GM19397 (cell line): ENCODE measurements around the gene SH3GL1.

Experiments
- ATAC-seq: cut with Tn5 transposase; IDR thresholded peaks from one replicate; pipeline ENCODE4 v1.9.1; 2021; ENCODE audit warnings: mild to moderate bottlenecking, moderate library complexity; ENCODE audit not compliant: unreplicated experiment

SH3GL1 gene

DNA sequence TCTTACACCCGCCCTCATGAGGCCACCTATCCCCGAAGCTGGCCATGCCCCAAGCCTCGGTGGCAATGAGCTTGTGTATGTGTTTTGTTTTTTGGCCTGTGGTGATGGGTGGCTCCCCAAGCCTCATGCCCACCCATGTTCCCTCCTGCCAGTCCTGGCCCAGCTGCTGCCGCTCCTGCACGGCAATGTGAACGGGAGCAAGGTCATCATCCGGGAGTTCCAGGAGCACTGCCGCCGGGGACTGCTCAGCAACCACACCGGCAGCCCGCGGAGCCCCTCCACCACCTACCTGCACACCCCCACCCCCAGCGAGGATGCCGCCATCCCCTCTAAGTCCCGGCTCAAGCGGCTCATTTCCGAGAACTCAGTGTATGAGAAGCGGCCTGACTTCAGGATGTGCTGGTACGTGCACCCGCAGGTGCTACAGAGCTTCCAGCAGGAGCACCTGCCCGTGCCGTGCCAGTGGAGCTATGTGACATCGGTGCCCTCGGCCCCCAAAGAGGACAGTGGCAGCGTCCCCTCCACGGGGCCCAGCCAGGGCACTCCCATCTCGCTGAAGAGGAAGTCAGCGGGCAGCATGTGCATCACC lies 32.7 kb upstream of the SH3GL1 start:
- no peak for ATAC-seq

DNA sequence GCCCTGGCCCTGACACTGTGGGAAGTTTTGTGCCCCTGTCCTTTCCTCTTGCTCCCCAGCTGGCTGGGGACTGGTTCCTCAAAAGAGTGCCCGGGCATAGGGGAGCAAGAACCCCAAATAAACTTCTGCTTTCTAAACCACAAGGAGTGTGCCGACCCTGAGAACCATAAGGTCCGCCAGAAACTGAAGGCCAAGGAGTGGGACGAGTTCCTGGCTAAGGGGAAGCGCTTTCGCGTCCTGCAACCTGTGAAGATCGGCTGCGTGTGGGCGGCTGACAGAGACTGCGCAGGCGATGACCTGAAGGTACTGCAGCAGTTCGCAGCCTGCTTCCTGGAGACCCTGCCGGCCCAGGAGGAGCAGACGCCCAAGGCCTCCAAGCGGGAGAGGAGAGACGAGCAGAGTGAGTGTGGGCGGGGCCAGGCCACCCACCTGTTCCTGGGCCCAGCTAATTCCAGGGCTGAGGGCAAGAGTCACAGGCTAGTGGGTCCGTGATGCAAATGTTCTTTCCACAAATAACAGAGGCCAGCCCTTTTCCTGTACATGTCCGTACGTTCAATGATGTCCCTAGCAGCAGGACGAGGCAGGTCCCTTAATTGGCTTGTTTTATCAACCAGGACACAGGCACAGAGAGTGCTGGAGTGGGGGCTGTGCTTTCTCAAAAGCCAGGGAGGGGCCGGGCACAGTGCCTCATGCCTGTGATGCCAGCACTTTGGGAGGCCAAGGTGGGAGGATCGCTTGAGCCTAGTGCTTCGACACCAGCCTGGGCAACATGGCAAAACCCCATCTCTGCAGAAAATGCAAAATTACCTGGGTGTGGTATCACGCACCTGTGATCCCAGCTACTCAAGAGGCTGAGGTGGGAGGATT lies 31.7 kb upstream of the SH3GL1 start:
- ATAC-seq, result no peak

DNA sequence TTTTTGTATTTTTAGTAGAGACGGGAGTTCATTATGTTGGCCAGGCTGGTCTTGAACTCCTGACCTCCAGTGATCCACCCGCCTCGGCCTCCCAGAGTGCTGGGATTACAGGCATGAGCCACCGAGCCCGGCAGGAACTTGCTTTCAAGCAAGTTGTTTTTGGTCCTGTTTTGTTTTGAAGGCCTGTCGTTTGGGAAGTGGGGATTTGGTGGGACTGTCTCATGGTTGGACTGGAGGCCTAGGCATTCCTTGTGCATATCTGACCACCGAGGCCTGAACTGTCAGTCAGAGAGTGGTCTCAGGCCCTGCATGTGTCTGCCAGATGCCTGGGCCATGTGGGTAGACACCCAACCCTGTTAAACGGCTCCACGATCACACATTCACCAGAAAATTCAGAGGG lies 30.9 kb upstream of the SH3GL1 start:
- ATAC-seq, result no peak

- no peak for ATAC-seq
Measured at GRCh38 chr19:4430760-4431159, 30.4 kb upstream of the SH3GL1 start.

DNA sequence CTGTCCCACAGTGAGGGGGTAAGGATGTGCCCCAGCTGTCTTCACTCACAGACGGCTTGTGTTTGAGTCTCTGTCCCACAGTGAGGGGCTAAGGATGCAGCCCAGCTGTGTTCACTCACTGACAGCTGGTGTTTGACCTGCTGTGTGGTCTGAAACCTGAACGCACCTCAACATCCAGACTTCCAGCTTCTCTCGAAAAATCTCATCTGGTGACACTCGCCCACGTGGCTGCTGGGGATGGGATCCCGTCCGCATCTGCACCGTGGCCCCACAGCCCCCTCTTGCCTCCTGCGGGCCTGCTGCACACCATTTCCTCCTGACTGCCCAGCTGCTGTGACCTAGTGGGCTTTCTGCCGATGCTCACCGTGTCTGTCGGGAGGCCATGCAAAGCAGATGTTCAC lies 29.4 kb upstream of the SH3GL1 start:
- no peak for ATAC-seq

GRCh38 chr19:4429256-4429655 lies 28.9 kb upstream of the SH3GL1 start:
- ATAC-seq, result no peak

DNA sequence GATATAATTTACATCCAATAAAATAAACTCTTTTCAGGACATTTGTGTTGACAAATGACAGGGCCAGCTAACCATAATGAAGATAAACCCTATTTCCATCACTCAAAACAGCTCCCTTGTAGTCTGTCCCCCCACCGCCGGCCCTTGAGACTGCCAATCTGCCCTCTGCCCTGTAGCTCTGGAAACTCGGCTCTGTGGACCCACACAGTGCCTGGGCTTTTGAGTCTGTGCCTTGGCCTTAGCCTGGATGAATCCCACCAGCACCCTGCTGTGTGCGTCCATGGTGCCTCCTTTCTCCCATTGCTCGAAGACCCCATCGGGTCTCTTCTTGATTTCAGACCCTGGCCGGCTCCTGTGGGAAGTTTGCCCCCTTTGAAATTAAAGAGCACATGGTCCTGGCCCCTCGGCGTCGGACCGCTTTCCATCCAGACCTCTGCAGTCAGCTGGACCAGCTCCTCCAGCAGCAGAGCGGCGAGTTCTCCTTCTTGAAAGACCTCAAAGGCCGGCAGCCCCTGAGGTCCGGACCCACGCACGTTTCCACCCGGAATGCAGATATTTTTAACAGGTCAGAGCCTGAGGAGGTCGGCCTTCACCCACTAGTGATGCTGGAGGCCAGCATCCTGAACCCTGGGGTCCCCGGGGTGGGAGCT lies 28.1 kb upstream of the SH3GL1 start:
- ATAC-seq, result no peak

DNA sequence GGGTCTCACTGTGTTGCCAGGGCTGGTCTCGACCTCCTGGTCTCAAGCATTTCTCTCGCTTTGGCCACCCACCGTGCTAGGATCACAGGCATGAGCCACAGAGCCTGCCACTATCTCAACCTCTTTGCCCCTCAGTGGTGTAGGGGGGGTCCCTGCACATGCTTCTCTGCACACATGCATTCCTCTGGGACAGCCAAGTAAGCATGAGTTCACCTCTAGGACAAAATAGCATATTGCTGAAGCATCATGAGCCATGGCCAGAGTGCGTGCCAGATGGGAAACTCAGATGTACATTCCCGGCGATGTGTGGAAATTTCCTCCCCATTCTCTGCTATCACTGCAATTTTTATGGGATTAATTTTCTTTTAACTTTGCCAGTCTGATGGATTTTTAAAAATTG lies 25.2 kb upstream of the SH3GL1 start:
- ATAC-seq, result no peak

- no peak for ATAC-seq
Measured at GRCh38 chr19:4423416-4424126, 23.2 kb upstream of the SH3GL1 start.

DNA sequence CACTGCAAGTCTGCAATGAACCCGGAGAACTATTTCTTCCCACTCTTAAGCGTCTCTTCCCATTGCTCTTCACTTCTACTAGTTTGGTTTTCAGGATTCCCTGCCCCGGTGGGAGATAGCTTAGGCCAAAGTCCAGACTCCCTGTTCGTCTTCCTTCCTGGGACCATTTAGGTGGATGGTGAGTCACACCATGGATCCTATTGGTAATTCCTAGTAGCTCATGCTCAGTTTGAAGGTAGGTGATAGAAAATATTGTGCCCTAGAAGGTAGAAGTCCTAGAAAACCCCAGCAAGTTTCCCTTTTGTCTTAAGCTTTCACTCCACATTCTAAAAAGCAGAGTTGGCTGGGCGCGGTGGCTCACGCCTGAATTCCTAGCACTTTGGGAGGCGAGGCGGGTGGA lies 15.9 kb upstream of the SH3GL1 start:
- ATAC-seq, result no peak

- ATAC-seq, result no peak
Measured at GRCh38 chr19:4415352-4415751, 15.0 kb upstream of the SH3GL1 start.

GRCh38 chr19:4414800-4415321 lies 14.5 kb upstream of the SH3GL1 start:
- ATAC-seq, result no peak

- no peak for ATAC-seq
Measured at GRCh38 chr19:4414144-4414799, 13.9 kb upstream of the SH3GL1 start.

GRCh38 chr19:4413588-4413987 lies 13.2 kb upstream of the SH3GL1 start:
- ATAC-seq, result no peak

GRCh38 chr19:4409123-4409933 lies 9.0 kb upstream of the SH3GL1 start:
- no peak for ATAC-seq

- ATAC-seq, result no peak
Measured at GRCh38 chr19:4406626-4407025, 6.3 kb upstream of the SH3GL1 start.

DNA sequence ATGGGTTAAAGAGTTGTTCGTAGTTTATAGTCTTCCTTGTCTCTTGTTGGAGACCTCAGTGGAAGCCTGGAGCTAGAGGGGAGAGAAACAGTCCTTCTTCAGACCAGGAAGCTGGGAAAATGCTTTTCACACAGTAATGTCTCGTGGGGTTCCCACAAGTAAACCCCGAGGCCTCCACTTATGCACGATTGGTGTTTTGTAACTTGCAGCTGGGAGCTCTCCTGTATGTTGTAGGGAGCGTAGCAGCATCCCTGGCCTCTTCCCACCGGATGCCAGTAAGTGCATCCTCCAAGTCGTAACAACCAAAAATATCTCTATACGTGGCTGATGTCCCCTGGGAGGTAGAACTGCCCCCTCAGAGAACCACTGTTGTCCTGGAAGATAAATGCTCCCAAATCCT lies 5.6 kb upstream of the SH3GL1 start:
- ATAC-seq, result no peak

- ATAC-seq, result no peak
Measured at GRCh38 chr19:4403005-4403761, 2.8 kb upstream of the SH3GL1 start.
